OCI-LY7 (cell line): Measurements from ENCODE around the gene KIAA1958. TPM values are rescaled to one million over a fixed set of nuclear protein-coding genes. Genes with fewer than 3 reads are reported as not detected.

Experiments used
- BruUV-seq: library from RNA; stranded (reverse); fragments of 400-500 nt; replicated peaks from 2 replicates; lab custom pipeline; 2021; lab: Mats Ljungman, UMichigan
- CTCF ChIA-PET: fragments of 300-600 bp; sonication (Branson Sonifier 250); formaldehyde crosslinking; loops from one replicate; lab custom pipeline; 2022; ENCODE audit warnings: antibody characterized with exemption; ENCODE audit not compliant: unreplicated experiment; lab: Charles Lee
- POLR2A ChIA-PET: fragments of 300-600 bp; sonication (Branson Sonifier 250); formaldehyde crosslinking; loops from one replicate; lab custom pipeline; 2022; ENCODE audit warnings: antibody characterized with exemption; lab: Charles Lee
- DNase-seq: peaks from one replicate; pipeline ENCODE4 v3.0.0-alpha.2; 2015; ENCODE audit warnings: low spot score
- H2AFZ ChIP-seq: fragments of 200-600 bp; sonication (generic), shearing (Covaris generic); 2 replicates; pipeline ENCODE4 v1.6.1; 2014; ENCODE audit warnings: mild to moderate bottlenecking, antibody characterized with exemption, low read length, moderate library complexity
- H3K27ac ChIP-seq: fragments of 200-600 bp; sonication (generic); 2 replicates; pipeline ENCODE4 v1.5.1; 2014; ENCODE audit warnings: mixed run types, low read depth, mild to moderate bottlenecking, moderate library complexity, low read length, inconsistent platforms; ENCODE audit not compliant: poor library complexity, severe bottlenecking
- H3K36me3 ChIP-seq: fragments of 200-600 bp; sonication (generic); 2 replicates; pipeline ENCODE4 v1.6.1; 2014; ENCODE audit warnings: mild to moderate bottlenecking, antibody characterized with exemption, low read length, moderate library complexity, mixed read lengths; ENCODE audit not compliant: insufficient read depth
- H3K4me1 ChIP-seq: fragments of 200-600 bp; sonication (generic); 2 replicates; pipeline ENCODE4 v1.5.1; 2014; ENCODE audit warnings: mild to moderate bottlenecking, low read length; ENCODE audit not compliant: insufficient read depth, poor library complexity, severe bottlenecking
- H3K4me2 ChIP-seq: fragments of 200-600 bp; sonication (generic); 2 replicates; pipeline ENCODE4 v1.6.1; 2014; ENCODE audit warnings: mild to moderate bottlenecking, low read length
- H3K4me3 ChIP-seq: fragments of 200-600 bp; sonication (generic); 2 replicates; pipeline ENCODE4 v1.5.1; 2014; ENCODE audit warnings: mild to moderate bottlenecking, low read depth, low read length; ENCODE audit not compliant: poor library complexity, severe bottlenecking
- H3K79me2 ChIP-seq: fragments of 200-600 bp; sonication (generic); 2 replicates; pipeline ENCODE4 v1.6.1; 2016; ENCODE audit warnings: low read depth, mild to moderate bottlenecking, low read length, moderate library complexity, mixed read lengths; ENCODE audit not compliant: insufficient read depth
- H3K9me2 ChIP-seq: fragments of 200-600 bp; sonication (generic); 2 replicates; pipeline ENCODE4 v1.6.1; 2016; ENCODE audit warnings: mild to moderate bottlenecking, low read length, mixed read lengths; ENCODE audit not compliant: insufficient read depth
- H3K9me3 ChIP-seq: fragments of 200-600 bp; sonication (generic); 2 replicates; pipeline ENCODE4 v1.6.1; 2014; ENCODE audit warnings: mild to moderate bottlenecking, mixed run types, low read length, mixed read lengths
- H4K20me1 ChIP-seq: fragments of 200-600 bp; sonication (generic); 2 replicates; pipeline ENCODE4 v1.6.1; 2014; ENCODE audit warnings: mild to moderate bottlenecking, antibody characterized with exemption, low read length, moderate library complexity, mixed read lengths; ENCODE audit not compliant: insufficient read depth
- CTCF ChIP-seq: fragments of 200-600 bp; sonication (generic); conservative IDR thresholded peaks from 2 replicates; pipeline ENCODE4 v1.5.1; 2014; ENCODE audit warnings: mild to moderate bottlenecking, antibody characterized with exemption, low read length, moderate library complexity, mixed read lengths
- EZH2phosphoT487 ChIP-seq: fragments of 200-600 bp; sonication (generic); IDR thresholded peaks from 2 replicates; pipeline ENCODE4 v1.6.1; 2018; ENCODE audit warnings: low read depth, borderline replicate concordance, mild to moderate bottlenecking, mixed run types, antibody characterized with exemption, low read length, moderate library complexity, mixed read lengths
- intact Hi-C: fragments of 100-400 bp; cut with micrococcal nuclease; formaldehyde crosslinking; loops from one replicate; pipeline ENCODE4 v1.10.0; 2022; ENCODE audit not compliant: unreplicated experiment
- total RNA-seq, 2 experiments: library from RNA; depleted of rRNA in 1 of 2; stranded (reverse); fragments of >200 nt in 1 of 2; shearing (Covaris generic) in 1 of 2; gene quantifications; 2 replicates each; pipeline ENCODE4 v1.2.3, GENCODE V29; 2014 to 2022

Gene KIAA1958
- total RNA-seq, 2 experiments from 2014 or later: 15.4 to 19.8 TPM

GRCh38 chr9:112475318-112475717 lies 11.3 kb upstream of the KIAA1958 start:
- peaks cover 4% of the 10 kb centered on the region; the same call in 1 of the 2 replicates for H3K36me3 ChIP-seq
- H3K4me3 ChIP-seq: no peak overlapping the region
- H3K27ac ChIP-seq: no peak overlapping the region
- intact Hi-C loops: no loop called here
- no peak for TF ChIP-seq EZH2phosphoT487
- no peak for TF ChIP-seq CTCF
- no peaks in the 10 kb centered on the region for H3K79me2 ChIP-seq
- no peaks in the 10 kb centered on the region for H3K9me3 ChIP-seq
- H3K9me2 ChIP-seq: no peaks in the 10 kb centered on the region
- no peaks in the 10 kb centered on the region for H4K20me1 ChIP-seq
- no TSS peak for BruUV-seq
- H2AFZ ChIP-seq: no peak overlapping the region
- DNase-seq: no peak
- no peaks in the 10 kb centered on the region for H3K4me1 ChIP-seq
- ChIA-PET CTCF (no interaction called here), POLR2A (interaction anchor here (0.7 kb wide), 1 partner anchor 133 kb away, joined by 3 read pairs; no protein-coding TSS in a partner anchor)
- H3K4me2 ChIP-seq: no peak overlapping the region

GRCh38 chr9:112477330-112477729 lies 9.3 kb upstream of the KIAA1958 start:
- POLR2A ChIA-PET: interaction anchor here (0.6 to 1.6 kb wide), 3 partner anchors 14 to 321 kb away, joined by 3 to 4 read pairs (median 4); no protein-coding TSS in a partner anchor
- Histone ChIP-seq H3K4me1 (no peaks in the 10 kb centered on the region), H3K36me3 (peaks cover 4% of the 10 kb centered on the region; the same call in 1 of the 2 replicates), H2AFZ (no peak overlapping the region), H3K4me3 (no peak overlapping the region), H3K4me2 (no peak overlapping the region), H3K79me2 (no peaks in the 10 kb centered on the region), H3K9me2 (no peaks in the 10 kb centered on the region), H3K9me3 (no peaks in the 10 kb centered on the region), H3K27ac (no peak overlapping the region), H4K20me1 (no peaks in the 10 kb centered on the region)
- TF ChIP-seq CTCF: no peak
- no peak for TF ChIP-seq EZH2phosphoT487
- no TSS peak for BruUV-seq
- intact Hi-C loops: no loop called here
- CTCF ChIA-PET: no interaction called here
- DNase-seq: no peak

- CTCF ChIA-PET: no interaction called here
- no peaks in the 10 kb centered on the region for H4K20me1 ChIP-seq
- H2AFZ ChIP-seq: no peak overlapping the region
- no peaks in the 10 kb centered on the region for H3K79me2 ChIP-seq
- DNase-seq: no peak
- H3K9me2 ChIP-seq: no peaks in the 10 kb centered on the region
- intact Hi-C loops: no loop called here
- H3K4me1 ChIP-seq: no peaks in the 10 kb centered on the region
- no peak overlapping the region for H3K4me2 ChIP-seq
- TF ChIP-seq EZH2phosphoT487 (no peak), CTCF (no peak)
- H3K9me3 ChIP-seq: no peaks in the 10 kb centered on the region
- no peak overlapping the region for H3K27ac ChIP-seq
- BruUV-seq: no TSS peak
- POLR2A ChIA-PET: interaction anchor here (0.7 kb wide), 1 partner anchor 514 kb away, joined by 7 read pairs; no protein-coding TSS in a partner anchor
- H3K4me3 ChIP-seq: no peak overlapping the region
- H3K36me3 ChIP-seq: peaks cover 4% of the 10 kb centered on the region; the same call in 1 of the 2 replicates
Measured at GRCh38 chr9:112479221-112479620, 7.4 kb upstream of the KIAA1958 start.
